Head of caudate nucleus (tissue), 42 donors: Measurements from ENCODE around the gene CLPSL2.
A peak's percentile ranks its signal among the peaks of the same experiment; 100 is the strongest.

Experiments
- DNase-seq, 42 donors: peaks; one replicate each; pipeline versions ENCODE4 v3.0.0 to v3.0.0-alpha.2; 2020 to 2021; ENCODE audit warnings: mixed read lengths in 7 of 42
- intact Hi-C: fragments of 100-400 bp; cut with DNase I; formaldehyde crosslinking; loops from one replicate; pipeline ENCODE4 v1.15.0; 2022

The CLPSL2 gene

DNA sequence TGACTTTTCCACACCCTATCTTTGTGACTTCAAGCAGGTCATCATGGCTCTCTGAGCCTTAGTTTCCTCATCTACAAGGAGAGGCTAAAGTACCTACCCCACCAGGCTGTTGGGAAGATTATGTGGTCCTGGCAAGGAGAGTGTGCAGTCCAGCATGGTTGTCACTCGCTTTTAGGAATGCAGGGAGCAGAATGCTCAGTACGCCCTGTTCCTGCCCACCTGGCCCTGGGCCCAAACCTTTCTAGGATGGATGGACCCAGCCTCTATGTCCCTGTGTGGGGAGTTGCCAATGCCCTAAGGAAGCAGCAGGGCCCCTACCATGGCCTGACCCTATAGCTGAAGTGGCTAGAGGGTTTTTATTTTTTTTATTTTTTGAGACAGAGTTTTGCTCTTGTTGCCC, 2.0 kb downstream of the CLPSL2 start:
- DNase-seq = no peak
- intact Hi-C loops = no loop called here

DNA sequence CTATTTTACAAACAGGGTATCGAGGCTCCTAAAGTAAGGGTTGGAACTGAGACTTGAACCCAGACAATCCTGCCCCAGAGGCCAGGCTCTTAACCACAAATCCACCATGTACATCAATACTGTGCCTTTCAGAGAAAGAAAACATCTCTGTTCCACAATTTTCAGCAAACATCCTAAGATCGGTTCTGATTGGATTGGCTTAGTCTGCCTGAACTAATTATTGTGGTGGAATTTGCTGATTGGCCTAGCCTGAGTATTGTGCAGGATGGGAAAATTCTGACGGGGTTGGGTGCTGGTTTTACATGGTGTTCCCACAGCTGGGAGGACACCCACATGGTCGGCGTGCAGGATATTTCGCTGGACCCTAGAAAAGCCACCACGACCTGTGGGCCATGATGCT, 4.3 kb downstream of the CLPSL2 start, which contains the start of gene CLPSL1:
CLPSL1 (plus strand) TSS at position 301 of the 400 bp plus-strand sequence; CDS start at position 393, 92 bp downstream.
- intact Hi-C loops = no loop called here
- no peak for DNase-seq

GRCh38 chr6:35781290-35781689, 4.9 kb downstream of the CLPSL2 start:
- DNase-seq = no peak
- intact Hi-C loops = no loop called here

GRCh38 chr6:35782424-35782823, 6.0 kb downstream of the CLPSL2 start:
- intact Hi-C loops = no loop called here
- no peak for DNase-seq

DNA sequence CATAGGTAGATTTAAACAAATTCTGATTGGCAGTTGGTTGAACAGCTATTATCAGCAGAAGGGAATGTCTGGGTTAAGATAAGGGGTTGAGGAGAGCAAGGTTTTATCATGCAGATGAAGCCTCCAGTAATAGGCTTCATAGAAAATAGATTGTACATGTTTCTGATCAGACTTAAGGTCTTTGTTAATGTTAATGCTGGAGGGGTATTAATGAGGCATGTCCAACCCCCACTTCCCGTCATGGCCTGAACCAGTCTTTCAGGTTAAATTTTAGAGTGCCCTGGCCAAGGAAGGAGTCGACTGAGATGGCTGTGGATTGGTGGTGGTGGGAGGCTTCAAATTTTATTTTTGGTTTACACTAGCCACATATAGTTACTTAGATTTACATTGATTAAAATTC, 7.8 kb downstream of the CLPSL2 start:
- DNase-seq = no peak
- intact Hi-C loops = no loop called here

GRCh38 chr6:35786272-35786671, 9.9 kb downstream of the CLPSL2 start:
- no peak for DNase-seq

DNA sequence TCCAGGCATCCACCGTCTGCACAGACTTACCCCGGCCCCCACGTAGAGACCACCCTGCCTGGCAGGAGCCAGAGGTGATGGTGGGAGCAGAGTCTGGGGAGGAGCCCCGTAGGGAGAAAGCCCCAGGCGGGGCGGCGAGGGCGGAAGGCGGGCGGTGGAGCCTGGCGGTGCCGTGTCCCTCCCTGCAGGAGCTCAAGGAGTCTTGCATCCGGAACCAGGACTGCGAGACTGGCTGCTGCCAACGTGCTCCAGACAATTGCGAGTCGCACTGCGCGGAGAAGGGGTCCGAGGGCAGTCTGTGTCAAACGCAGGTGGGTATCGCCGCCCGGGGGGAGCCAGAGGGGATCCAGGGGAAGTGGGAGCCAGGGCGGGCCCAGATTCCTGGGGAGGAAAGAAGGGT, 10.4 kb downstream of the CLPSL2 start:
- intact Hi-C loops = loop anchor here (1.0 kb wide), 1 partner anchor 11 kb away; no protein-coding TSS in a partner anchor

More at GRCh38 chr6:35786272-35786671, 9.9 kb downstream of the CLPSL2 start:
- intact Hi-C loops = no loop called here

DNA sequence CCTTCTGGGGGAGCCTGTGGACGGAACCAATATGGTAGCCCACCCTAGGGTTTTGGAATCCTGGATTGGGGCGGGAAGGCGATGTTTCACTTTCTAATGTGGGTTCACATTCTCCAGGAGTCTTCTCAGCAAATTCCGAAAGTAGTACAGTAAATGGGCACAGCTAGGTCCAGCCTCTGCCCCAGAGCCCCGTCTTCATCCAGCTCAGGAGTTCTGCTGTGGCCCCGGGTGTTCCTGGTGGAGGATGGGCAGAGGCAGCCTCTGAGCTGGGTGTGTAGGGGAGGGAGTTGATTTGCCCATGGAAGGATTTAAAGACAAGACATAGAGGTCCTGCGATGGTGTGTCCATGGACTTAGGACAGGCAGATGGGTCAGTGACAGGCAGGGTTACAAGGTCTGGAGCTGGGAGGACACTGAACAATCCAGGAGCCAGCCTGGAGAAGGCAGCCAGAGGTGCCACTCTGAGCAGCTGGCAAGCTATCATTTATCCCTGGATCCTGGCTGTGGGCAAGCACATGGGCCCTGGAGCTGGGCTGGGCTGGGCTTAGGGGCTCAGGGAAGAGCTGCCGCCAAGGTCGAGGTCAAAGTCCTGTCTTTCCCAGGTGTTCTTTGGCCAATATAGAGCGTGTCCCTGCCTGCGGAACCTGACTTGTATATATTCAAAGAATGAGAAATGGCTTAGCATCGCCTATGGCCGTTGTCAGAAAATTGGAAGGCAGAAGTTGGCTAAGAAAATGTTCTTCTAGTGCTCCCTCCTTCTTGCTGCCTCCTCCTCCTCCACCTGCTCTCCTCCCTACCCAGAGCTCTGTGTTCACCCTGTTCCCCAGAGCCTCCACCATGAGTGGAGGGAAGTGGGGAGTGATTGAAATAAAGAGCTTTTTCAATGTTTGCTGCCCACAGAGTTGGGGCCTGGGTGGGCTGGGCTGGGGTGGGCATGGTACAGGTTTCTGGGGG, 11.1 kb downstream of the CLPSL2 start:
- intact Hi-C loops = loop anchor here (1.0 kb wide), 1 partner anchor 11 kb away; no protein-coding TSS in a partner anchor
- DNase-seq = no peak

More for the DNA sequence above, 10.4 kb downstream of the CLPSL2 start:
- DNase-seq = no peak

DNA sequence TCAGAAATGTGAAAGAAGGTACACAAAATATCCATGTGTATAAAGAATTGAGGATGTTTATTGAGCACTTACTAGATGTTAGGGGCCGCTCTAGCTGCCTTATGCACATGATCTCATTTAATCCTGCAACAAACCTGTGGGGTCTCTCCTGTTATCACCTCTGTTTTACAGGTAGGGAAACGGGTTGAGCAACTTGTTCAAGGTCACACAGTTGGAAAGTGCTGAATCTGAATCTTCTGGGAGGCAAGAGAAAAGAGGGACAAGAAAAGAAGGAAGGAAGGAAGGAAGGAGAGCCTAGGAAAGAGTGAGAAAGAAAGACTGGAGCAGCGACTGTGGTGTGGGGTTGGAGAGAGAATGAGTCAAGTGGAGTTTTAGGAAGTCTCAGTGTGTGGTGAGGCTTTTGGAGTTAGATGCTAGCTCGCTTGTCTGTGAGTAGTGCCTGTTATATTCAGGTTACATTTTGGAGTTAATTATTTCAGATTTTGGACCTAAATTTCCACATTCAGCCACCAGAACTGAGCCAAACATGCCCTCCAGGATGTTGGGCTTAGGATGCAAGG, 12.1 kb downstream of the CLPSL2 start:
- intact Hi-C loops = no loop called here
- no peak for DNase-seq

DNA sequence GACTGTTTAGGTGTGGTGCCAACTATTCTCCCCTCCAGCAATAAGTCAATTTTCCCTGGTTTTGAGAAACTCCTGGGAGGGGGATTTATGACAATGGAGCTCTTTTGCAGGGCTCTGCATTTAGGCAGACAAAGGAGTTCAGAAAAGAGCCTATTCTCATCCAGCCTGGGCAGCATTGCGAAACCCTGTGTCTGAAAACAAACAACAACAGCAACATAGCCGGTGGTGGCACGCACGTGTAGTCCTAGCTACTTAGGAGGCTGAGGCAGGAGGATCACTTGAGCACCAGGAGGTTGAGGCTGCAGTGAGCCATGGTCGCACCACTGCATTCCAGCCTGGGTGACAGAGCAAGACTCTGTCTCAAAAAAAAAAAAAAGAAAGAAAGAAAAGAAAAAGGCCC, 14.3 kb downstream of the CLPSL2 start:
- intact Hi-C loops = no loop called here
- no peak for DNase-seq

DNA sequence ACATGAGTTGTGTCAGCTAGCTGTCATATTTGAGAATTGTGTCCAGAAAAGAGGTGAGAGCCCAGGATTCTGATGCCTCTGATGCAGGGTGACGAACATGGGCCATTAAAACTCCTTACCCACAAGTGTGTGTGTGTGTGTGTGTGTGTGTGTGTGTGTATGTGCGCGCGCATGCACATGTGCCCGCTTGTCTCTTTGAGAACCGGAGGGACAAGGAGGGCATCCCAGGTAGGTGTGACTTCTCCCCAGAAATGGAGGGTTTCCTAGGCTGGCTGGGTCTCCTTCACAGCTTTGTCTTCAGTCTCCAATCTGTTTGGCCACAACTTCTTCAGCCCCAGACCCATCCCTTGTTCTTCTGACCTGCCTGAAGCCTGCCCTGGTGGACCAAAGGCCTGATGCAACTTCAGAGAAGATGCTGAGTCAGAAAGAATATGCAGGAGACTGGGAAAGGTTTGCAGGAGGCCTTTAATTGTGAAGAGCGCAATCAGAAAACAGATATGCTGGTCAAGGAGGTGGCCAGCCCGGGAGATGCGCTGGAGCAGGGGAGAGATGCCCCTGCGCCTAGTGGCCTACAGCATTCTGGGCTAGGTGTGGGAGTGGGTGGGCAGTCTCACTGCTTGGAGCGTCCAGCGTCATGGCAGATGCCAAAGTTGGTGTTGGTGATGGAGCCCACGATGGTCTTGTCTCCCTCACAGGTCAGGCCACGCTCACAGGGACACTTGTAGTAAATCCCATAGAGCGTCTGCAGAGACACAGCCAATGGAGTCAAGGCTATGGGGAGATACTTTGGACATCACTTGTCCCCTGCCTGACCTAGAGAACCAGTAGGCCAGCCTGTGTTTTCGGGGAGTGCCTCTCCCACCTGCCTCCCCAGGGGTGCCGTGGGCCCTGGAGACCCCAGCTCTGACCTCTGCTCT, 18.4 kb downstream of the CLPSL2 start:
- DNase-seq = no peak
- intact Hi-C loops = no loop called here

DNA sequence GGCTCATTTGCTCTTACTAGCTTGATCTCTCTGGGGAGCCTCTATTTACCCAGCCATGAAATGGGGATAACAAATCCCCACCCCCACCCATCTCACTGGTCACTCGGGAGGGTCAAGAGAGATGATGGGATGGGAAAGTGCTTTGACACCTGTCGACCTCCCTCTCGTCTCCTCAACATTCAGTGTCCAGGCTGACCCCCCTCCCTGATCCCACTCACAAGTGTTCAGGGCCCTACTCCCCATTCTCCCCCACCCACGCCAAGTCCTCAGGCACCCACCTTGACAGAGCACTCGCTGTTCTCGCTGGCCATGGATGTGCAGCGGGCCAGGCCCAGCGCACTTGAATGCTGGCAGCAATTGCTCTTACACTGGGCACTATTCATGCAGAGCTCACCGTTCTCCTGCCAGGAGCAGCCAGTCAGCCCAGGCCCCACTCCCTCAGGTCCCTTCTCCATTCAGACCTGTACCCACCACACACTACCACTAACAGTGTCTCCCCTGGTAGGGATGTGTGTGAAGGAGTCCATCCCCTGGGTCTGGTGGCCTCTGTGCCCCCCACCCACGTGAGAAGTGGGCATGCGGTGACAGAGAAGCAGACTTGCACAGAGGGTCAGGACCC, 19.2 kb downstream of the CLPSL2 start:
- no peak for DNase-seq
- intact Hi-C loops = no loop called here

- no peak for DNase-seq
- intact Hi-C loops = no loop called here
These were observed 19.8 kb downstream of the CLPSL2 start for GRCh38 chr6:35796236-35796635.

DNA sequence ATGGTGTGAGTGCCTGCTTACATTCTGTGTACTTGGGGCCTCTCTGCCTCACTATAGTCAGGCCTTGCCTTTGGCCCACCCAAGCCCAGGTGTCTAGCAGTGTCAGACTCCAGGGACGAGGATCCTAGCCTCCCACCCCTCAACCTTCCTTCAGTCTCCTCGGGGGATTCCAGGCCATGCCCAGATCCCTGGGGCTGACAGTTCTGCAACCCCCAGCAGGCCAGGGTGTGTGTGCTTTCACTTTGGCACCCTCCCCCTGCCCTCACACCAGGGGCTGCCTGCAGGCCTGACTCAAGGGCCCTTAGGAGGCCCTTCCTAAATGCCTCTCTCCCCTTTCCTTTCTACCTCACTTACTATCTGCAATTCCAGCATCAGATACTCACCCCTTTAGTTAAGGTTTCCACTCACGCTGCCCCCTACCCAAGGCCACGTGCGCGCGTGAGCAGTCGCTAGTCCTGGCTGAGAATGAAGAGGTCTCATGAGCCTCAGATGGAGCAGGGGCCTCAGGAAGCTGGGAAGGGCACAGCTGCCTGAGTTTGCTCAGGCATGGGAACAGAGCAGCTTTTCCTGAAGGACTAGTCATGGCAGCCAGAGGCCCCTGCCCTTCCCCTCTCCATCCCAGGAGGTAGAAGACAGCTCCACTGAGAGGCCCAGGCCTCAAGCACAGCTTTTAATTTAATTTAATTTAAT, 21.6 kb downstream of the CLPSL2 start:
- no peak for DNase-seq
- intact Hi-C loops = loop anchor here (1.0 kb wide), 1 partner anchor 11 kb away; no protein-coding TSS in a partner anchor

DNA sequence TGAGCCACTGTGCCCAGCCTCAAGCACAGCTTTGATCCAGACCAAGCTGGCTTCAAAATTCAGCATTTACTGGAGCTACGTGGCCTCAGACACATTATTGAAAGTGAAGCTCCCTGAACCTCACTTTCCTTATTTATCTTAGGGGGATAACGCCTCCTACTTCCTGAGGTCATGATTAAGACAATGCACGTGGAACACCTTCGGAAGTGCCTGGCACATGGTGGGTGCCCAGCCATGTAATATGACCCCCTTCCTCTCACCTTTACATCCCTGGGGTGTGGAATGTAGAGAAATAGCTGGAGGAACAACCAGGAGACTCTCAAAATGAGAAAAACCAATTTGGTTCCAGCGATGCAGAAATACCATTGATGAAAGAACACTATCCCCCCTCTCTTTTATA, 22.3 kb downstream of the CLPSL2 start:
- no peak for DNase-seq
- intact Hi-C loops = loop anchor here (1.0 kb wide), 1 partner anchor 11 kb away; no protein-coding TSS in a partner anchor

- no peak for DNase-seq
- intact Hi-C loops = no loop called here
These were observed 24.8 kb downstream of the CLPSL2 start for GRCh38 chr6:35801148-35801547.

- intact Hi-C loops = no loop called here
- peak in 38 of 42 donors; percentile 14 to 77 (median 54) for DNase-seq
These were observed 28.8 kb downstream of the CLPSL2 start, which contains the start of gene LHFPL5 for GRCh38 chr6:35804996-35805736. Gene LHFPL5 (plus strand): TSS chr6:35805352. CDS start chr6:35805671, 319 bp downstream.
